Neutrophil (primary cell): Measurements from ENCODE around the gene PTPRCAP.

Experiments used
- H3K27ac ChIP-seq: fragments of 200-600 bp; sonication (generic); 2 replicates; pipeline ENCODE4 v1.5.1; 2016; ENCODE audit warnings: mild to moderate bottlenecking, moderate library complexity
- H3K27me3 ChIP-seq: fragments of 200-600 bp; sonication (generic); 2 replicates; pipeline ENCODE4 v1.6.0; 2016; ENCODE audit warnings: mild to moderate bottlenecking
- H3K36me3 ChIP-seq: fragments of 200-600 bp; sonication (generic); 2 replicates; pipeline ENCODE4 v1.5.1; 2017
- H3K4me1 ChIP-seq, 2 experiments: fragments of 200-600 bp in 1 of 2; sonication (generic) in 1 of 2; 1 replicate in 1 of 2; 2 replicates in 1 of 2; pipeline versions ENCODE4 v1.5.1 to v1.6.1; 2013 to 2016; ENCODE audit warnings: low read depth in 1 of 2, low read length in 1 of 2, mild to moderate bottlenecking in 1 of 2, moderate library complexity in 1 of 2; ENCODE audit not compliant: control insufficient read depth in 1 of 2, insufficient read depth in 1 of 2
- H3K4me3 ChIP-seq, 2 experiments: fragments of 200-600 bp in 1 of 2; sonication (generic) in 1 of 2; 1 replicate in 1 of 2; 2 replicates in 1 of 2; pipeline ENCODE4 v1.5.1; 2013 to 2016; ENCODE audit warnings: low read depth in 1 of 2, low read length in 1 of 2, mild to moderate bottlenecking in 1 of 2, moderate library complexity in 1 of 2
- H3K9me3 ChIP-seq: fragments of 200-600 bp; sonication (generic); 2 replicates; pipeline ENCODE4 v1.5.1; 2016
- TF ChIP-seq, protein P1 (sequence below): fragments of 200-600 bp; sonication (generic); IDR thresholded peaks from 2 replicates; pipeline ENCODE4 v1.5.1; 2016; ENCODE audit warnings: antibody characterized with exemption

Gene PTPRCAP

DNA sequence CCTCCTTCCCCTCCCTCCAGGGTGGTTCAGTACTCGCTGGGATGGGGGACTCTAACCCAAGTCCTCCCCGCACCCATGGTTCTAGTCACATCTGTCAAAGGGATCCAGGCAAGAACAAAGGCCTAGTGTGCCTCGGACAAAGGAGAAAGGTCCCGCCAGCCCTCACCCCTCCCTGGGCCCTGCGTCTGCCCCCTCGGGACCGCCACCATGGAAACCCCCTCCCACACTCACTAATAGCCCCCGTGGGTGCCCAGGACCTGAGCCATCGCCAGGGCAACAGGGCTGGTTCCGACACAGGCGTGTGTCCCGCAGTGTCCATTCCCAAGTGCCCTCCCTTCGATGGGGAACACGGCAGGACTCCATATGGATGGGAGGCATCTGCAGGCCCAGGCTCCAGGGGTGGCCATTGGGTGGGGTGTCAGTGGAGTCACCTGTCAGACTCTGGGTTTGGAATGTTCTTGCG, 27.1 kb downstream of the PTPRCAP start:
- Histone ChIP-seq H3K9me3 (no peaks in the 10 kb centered on the region), H3K4me1 (peaks cover 54 to 59% of the 10 kb centered on the region in 2 experiments), H3K4me3 (no peak overlapping the region), H3K27me3 (peaks cover 31% of the 10 kb centered on the region), H3K27ac (peak overlapping the region; percentile 98), H3K36me3 (peaks cover 58% of the 10 kb centered on the region)
- TF ChIP-seq, protein P1, sequence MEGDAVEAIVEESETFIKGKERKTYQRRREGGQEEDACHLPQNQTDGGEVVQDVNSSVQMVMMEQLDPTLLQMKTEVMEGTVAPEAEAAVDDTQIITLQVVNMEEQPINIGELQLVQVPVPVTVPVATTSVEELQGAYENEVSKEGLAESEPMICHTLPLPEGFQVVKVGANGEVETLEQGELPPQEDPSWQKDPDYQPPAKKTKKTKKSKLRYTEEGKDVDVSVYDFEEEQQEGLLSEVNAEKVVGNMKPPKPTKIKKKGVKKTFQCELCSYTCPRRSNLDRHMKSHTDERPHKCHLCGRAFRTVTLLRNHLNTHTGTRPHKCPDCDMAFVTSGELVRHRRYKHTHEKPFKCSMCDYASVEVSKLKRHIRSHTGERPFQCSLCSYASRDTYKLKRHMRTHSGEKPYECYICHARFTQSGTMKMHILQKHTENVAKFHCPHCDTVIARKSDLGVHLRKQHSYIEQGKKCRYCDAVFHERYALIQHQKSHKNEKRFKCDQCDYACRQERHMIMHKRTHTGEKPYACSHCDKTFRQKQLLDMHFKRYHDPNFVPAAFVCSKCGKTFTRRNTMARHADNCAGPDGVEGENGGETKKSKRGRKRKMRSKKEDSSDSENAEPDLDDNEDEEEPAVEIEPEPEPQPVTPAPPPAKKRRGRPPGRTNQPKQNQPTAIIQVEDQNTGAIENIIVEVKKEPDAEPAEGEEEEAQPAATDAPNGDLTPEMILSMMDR, result no peak

DNA sequence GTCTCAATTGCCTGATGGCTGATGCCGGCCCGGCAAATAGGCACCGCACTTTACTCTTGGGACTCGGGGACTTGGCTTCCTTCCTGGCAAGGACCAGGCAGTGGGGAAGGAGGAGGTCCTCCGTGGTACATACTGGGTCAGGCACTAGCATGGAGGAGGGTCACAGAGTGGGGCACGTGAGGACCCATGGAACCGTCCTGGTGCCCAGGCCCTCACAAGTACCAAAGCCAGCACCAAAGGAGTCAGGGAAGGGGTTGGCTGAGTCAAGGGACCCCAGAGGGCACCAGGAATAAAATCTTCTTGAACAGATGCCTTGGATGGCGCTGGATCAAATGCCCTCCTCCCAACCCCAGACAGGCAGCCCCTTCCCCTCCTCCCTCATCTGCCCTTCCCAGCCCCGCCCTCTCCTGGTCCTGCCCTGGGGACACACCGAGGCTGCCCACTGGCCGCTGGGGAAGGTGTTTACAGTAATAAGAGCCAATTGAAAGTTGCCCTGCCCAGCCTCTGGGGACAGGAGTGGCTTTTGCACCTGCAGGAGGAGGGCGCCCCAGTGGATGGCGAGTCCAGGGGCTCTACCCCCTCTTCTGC, 27.6 kb downstream of the PTPRCAP start:
- Histone ChIP-seq H3K36me3 (peaks cover 63% of the 10 kb centered on the region), H3K9me3 (no peaks in the 10 kb centered on the region), H3K27me3 (peaks cover 26% of the 10 kb centered on the region), H3K27ac (peak overlapping the region; percentile 98), H3K4me3 (peak overlapping the region; percentile 7 to 53), H3K4me1 (peaks cover 59 to 60% of the 10 kb centered on the region in 2 experiments)
- TF ChIP-seq, protein P1, result no peak

DNA sequence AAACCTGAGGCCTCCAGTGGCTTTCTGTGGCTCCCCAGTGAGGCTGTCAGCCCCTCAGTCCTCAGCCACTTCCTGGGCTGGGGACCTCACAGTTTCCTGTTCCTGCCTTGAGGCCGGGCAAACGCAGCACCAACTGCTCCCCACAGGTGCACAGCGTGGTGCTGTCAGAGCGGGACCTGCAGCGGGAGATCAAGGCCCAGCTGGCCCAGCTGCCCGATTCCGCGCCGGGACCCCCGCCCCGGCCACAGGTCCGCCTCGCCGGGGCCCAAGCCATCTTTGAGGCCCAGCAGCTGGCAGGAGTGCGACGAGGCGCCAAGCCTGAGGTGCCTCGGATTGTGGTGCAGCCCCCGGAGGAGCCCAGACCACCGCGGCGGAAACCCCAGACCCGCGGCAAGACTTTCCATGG, 28.2 kb downstream of the PTPRCAP start:
- Histone ChIP-seq H3K27me3 (peaks cover 20% of the 10 kb centered on the region), H3K36me3 (peaks cover 64% of the 10 kb centered on the region), H3K9me3 (no peaks in the 10 kb centered on the region), H3K27ac (peak overlapping the region; percentile 98), H3K4me3 (peak overlapping the region; percentile 7 to 53), H3K4me1 (peaks cover 64 to 66% of the 10 kb centered on the region in 2 experiments)
- TF ChIP-seq, protein P1, result no peak

DNA sequence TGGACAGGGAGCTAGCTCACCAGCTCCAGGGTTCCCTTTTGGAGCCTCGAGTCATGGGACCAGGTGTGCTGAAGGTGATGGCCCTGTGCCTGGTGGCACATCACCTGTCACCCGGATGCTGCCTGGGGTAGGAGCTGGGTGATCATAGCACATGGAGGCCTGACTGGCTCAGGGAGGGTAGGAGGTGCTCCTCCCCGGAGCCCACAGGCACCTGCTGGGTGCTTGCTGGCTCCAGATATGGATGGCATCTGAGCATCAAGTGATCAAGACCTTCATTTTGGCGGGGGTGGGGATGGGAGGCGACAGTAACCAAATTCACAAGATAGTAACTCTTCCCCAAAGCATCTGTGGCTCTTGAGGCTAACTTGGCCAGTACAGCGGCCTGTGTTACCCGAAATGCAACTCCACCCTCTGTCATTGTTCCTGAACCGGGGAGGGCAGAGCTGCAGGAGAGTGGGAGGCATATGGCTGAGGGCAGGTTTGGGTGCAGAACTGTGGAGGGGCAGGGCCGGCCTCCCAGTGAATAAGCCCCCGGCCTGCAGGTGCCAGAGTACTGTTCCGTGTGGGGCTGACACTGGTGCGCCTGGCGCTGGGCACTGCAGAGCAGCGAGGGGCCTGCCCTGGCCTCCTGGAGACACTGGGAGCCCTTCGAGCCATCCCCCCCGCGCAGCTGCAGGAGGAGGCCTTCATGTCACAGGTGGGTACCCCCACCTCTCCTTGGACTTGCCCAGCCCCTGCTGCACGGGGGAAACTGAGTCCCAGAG, 28.9 kb downstream of the PTPRCAP start:
- H3K9me3 ChIP-seq, result no peaks in the 10 kb centered on the region
- TF ChIP-seq, protein P1, result no peak
- peak overlapping the region; percentile 7 to 53 for H3K4me3 ChIP-seq
- peaks cover 65 to 68% of the 10 kb centered on the region in 2 experiments for H3K4me1 ChIP-seq
- H3K36me3 ChIP-seq, result peaks cover 64% of the 10 kb centered on the region
- peaks cover 13% of the 10 kb centered on the region for H3K27me3 ChIP-seq
- H3K27ac ChIP-seq, result peak overlapping the region; percentile 98

DNA sequence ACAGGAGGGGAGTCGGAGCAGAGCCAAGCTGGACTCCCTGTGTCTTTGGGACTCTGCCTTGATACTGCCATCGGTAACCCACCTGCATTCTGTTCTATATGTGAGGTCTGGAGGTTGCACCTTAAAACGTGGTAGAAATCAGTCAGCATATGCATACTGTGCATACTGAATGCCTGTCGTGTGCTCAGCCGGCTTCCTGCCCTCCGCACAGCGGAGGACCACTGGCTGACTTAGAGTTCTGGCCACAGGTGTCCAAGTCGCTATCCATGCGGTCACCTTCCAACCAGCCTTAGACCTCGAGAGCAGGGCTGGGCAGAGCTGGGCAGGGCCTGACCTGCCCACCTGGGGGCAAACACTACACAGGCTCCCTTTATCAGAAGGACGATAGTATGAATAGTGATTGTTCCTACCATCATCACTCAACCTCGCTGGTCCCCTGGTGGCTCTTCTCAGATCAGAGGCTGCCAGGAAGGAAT, 29.8 kb downstream of the PTPRCAP start:
- Histone ChIP-seq H3K27ac (peak overlapping the region; percentile 98), H3K36me3 (peaks cover 64% of the 10 kb centered on the region)

More for the DNA sequence above, 29.8 kb downstream of the PTPRCAP start:
- TF ChIP-seq, protein P1, result no peak
- Histone ChIP-seq H3K4me1 (peaks cover 74 to 76% of the 10 kb centered on the region in 2 experiments), H3K27me3 (peaks cover 4% of the 10 kb centered on the region), H3K4me3 (no peak overlapping the region), H3K9me3 (no peaks in the 10 kb centered on the region)
